SK-N-SH (cell line): ENCODE data around the gene SLC29A1.

Experiments
- EP300 ChIP-seq, 2 experiments: IDR thresholded peaks; 2 replicates each; pipeline versions ENCODE4 v1.4.0 to v1.6.1; 2012; ENCODE audit warnings: borderline replicate concordance in 1 of 2, low read depth in 1 of 2, low read length in 1 of 2
- RXRA ChIP-seq: IDR thresholded peaks from 2 replicates; pipeline ENCODE4 v1.4.0; 2012; ENCODE audit warnings: low read depth, mild to moderate bottlenecking, borderline replicate concordance
- SIN3A ChIP-seq: IDR thresholded peaks from 2 replicates; pipeline ENCODE4 v1.6.1; 2012; ENCODE audit warnings: low read depth, mild to moderate bottlenecking, low read length, moderate library complexity, borderline replicate concordance
- TF ChIP-seq, protein P1 (sequence below): fragments of 200-600 bp; sonication (generic); IDR thresholded peaks from 2 replicates; pipeline ENCODE4 v1.6.1; 2017; ENCODE audit warnings: antibody characterized with exemption, mild to moderate bottlenecking, moderate library complexity
- TF ChIP-seq, protein P2 (sequence below): fragments of 150-350 bp; IDR thresholded peaks from 2 replicates; pipeline ENCODE4 v1.6.1; 2016; ENCODE audit warnings: mild to moderate bottlenecking, low read depth, low read length
- TF ChIP-seq, protein P3 (sequence below): IDR thresholded peaks from 2 replicates; pipeline ENCODE4 v1.4.0; 2012; ENCODE audit warnings: low read depth

DNA sequence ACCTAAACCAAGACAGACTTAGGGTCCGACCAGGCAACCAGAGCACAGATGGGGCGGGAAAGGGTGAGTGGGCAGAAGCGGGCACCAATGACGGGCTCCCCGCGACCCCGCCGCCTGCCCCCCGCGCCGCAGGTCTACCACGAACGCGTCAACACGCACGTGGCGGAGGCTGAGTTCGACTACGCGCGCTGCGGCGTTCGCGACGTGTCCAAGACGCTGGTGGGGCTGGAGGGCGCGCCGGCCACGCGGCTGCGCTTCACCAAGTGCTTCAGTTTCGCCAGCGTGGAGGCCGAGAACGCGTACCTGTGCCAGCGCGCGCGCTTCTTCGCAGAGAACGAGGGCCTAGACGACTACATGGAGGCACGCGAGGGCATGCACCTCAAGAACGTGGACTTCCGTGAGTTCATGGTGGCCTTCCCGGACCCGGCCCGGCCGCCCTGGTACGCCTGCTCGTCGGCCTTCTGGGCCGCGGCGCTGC is 51.9 kb downstream of the SLC29A1 start:
- TF ChIP-seq, protein P1, sequence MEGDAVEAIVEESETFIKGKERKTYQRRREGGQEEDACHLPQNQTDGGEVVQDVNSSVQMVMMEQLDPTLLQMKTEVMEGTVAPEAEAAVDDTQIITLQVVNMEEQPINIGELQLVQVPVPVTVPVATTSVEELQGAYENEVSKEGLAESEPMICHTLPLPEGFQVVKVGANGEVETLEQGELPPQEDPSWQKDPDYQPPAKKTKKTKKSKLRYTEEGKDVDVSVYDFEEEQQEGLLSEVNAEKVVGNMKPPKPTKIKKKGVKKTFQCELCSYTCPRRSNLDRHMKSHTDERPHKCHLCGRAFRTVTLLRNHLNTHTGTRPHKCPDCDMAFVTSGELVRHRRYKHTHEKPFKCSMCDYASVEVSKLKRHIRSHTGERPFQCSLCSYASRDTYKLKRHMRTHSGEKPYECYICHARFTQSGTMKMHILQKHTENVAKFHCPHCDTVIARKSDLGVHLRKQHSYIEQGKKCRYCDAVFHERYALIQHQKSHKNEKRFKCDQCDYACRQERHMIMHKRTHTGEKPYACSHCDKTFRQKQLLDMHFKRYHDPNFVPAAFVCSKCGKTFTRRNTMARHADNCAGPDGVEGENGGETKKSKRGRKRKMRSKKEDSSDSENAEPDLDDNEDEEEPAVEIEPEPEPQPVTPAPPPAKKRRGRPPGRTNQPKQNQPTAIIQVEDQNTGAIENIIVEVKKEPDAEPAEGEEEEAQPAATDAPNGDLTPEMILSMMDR, result no peak
- TF ChIP-seq RXRA (no peak), EP300 (IDR thresholded peaks at IDR 0.05; ENCODE audit: borderline replicate concordance in 1 of 2, low read depth in 1 of 2, low read length in 1 of 2) (no peak), SIN3A (no peak)
- TF ChIP-seq, protein P2, sequence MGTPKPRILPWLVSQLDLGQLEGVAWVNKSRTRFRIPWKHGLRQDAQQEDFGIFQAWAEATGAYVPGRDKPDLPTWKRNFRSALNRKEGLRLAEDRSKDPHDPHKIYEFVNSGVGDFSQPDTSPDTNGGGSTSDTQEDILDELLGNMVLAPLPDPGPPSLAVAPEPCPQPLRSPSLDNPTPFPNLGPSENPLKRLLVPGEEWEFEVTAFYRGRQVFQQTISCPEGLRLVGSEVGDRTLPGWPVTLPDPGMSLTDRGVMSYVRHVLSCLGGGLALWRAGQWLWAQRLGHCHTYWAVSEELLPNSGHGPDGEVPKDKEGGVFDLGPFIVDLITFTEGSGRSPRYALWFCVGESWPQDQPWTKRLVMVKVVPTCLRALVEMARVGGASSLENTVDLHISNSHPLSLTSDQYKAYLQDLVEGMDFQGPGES, result no peak
- TF ChIP-seq, protein P3, sequence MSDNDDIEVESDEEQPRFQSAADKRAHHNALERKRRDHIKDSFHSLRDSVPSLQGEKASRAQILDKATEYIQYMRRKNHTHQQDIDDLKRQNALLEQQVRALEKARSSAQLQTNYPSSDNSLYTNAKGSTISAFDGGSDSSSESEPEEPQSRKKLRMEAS, result no peak
